Colonic mucosa (tissue), 4 donors: ENCODE results near the gene TSPAN11. TPM values are rescaled to one million over a fixed set of nuclear protein-coding genes. Genes with fewer than 3 reads are reported as not detected.

Source experiments
- DNase-seq: peaks from one replicate; pipeline ENCODE4 v3.0.0-alpha.2; 2020
- H3K27ac ChIP-seq: fragments of 200-600 bp; one replicate; pipeline ENCODE4 v1.8.0; 2021
- H3K27me3 ChIP-seq: fragments of 200-600 bp; one replicate; pipeline ENCODE4 v1.8.0; 2021
- H3K36me3 ChIP-seq: fragments of 200-600 bp; one replicate; pipeline ENCODE4 v1.8.0; 2021
- H3K4me1 ChIP-seq: fragments of 200-600 bp; one replicate; pipeline ENCODE4 v1.8.0; 2021; ENCODE audit warnings: mild to moderate bottlenecking
- H3K4me3 ChIP-seq: fragments of 200-600 bp; one replicate; pipeline ENCODE4 v1.8.0; 2021
- H3K9ac ChIP-seq, 2 donors: one replicate each; pipeline ENCODE4 v1.7.0; 2013; ENCODE audit warnings: control low read depth in 2 of 2, low read depth in 2 of 2, low read length in 2 of 2
- H3K9me3 ChIP-seq: fragments of 200-600 bp; one replicate; pipeline ENCODE4 v1.8.0; 2021
- intact Hi-C: fragments of 100-400 bp; cut with DNase I; formaldehyde crosslinking; loops from one replicate; pipeline ENCODE4 v1.14.1; 2022
- total RNA-seq, 2 donors: library from RNA; stranded (reverse); fragmentation: NEBNext Ultra II Directional in 1 of 2; extraction: Animal tissue kit (Norgen Biotek cat#: 25700) in 1 of 2; gene quantifications; one replicate each; pipeline ENCODE4 v1.2.1, GENCODE V29; 2021
- TF ChIP-seq, protein P1 (sequence below): fragments of 200-600 bp; IDR thresholded peaks from one replicate; pipeline ENCODE4 v1.8.0; 2022; ENCODE audit warnings: antibody characterized with exemption, mild to moderate bottlenecking
- donor health status: healthy.
- donor health status: DM: no; HTN: no; CAD: no.
- donor health status: DM: no; HTN: no; CAD: no.

Gene TSPAN11
- total RNA-seq, 2 donors from 2014 or later, result 1.3 to 8.2 TPM

DNA sequence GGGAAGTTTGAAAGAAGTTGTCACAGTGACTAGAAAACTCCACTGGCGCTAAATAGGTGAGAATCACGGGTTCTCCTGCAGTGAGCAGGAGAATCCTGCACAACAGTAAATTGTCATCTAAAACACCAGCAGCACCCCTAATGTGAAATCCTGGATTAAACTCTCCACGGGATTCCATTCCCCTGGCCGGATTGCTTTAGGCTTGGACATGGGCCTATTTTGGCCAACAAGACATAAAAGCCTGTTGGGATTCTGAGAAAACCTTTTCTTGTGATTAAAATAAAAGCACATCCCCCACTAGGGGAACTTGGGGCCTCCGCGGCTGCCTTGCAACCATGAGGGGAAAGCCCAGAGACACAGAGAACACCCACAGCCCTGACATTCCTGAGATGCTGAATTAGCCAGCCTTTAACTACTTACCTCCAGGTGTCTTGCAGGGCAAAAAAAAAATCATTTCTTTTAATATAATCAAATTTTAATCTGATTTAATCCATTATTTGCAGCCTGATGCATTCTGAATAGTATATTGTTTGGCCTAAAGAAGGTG is 21.0 kb upstream of the TSPAN11 start:
- no peaks in the 10 kb centered on the region for H3K27me3 ChIP-seq
- no peaks in the 10 kb centered on the region for H3K9me3 ChIP-seq
- H3K4me1 ChIP-seq, result no peaks in the 10 kb centered on the region
- H3K27ac ChIP-seq, result no peak overlapping the region
- TF ChIP-seq, protein P1, sequence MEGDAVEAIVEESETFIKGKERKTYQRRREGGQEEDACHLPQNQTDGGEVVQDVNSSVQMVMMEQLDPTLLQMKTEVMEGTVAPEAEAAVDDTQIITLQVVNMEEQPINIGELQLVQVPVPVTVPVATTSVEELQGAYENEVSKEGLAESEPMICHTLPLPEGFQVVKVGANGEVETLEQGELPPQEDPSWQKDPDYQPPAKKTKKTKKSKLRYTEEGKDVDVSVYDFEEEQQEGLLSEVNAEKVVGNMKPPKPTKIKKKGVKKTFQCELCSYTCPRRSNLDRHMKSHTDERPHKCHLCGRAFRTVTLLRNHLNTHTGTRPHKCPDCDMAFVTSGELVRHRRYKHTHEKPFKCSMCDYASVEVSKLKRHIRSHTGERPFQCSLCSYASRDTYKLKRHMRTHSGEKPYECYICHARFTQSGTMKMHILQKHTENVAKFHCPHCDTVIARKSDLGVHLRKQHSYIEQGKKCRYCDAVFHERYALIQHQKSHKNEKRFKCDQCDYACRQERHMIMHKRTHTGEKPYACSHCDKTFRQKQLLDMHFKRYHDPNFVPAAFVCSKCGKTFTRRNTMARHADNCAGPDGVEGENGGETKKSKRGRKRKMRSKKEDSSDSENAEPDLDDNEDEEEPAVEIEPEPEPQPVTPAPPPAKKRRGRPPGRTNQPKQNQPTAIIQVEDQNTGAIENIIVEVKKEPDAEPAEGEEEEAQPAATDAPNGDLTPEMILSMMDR, result no peak
- no peak overlapping the region for H3K4me3 ChIP-seq
- no peaks in the 10 kb centered on the region for H3K36me3 ChIP-seq
- DNase-seq, result no peak
- no peak overlapping the region for H3K9ac ChIP-seq
- intact Hi-C loops, result no loop called here

DNA sequence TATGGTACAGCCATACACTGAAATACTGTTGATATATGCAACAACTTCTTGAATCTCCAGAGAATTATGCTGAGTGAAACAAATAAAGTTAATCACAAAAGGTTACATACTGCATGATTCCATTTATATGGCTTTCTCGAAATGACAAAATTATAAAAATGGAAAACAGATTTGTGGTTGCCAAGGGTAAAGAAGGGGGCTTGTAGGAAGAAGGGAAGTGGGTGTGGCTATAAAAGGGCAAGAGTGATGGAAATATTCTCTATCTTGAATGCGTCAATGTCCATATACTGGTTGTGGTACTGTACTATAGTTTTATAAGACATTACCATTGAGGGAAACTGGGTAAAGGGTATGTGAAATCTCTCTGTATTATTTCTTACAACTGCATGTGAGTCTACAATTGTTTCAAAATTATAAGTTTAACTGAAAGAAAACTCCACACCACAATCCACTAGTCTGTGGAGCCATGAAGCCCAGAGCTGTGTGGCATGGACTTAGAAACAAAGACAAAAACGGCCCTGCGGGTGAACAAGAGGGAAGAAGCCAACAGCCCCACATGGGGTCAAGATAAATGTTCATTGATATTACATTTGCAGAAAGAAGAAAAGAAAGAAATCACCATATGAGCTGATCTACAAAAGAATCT is 18.3 kb upstream of the TSPAN11 start:
- Histone ChIP-seq H3K9ac (no peak overlapping the region), H3K27ac (no peak overlapping the region), H3K4me3 (no peak overlapping the region), H3K4me1 (no peaks in the 10 kb centered on the region), H3K27me3 (no peaks in the 10 kb centered on the region), H3K9me3 (no peaks in the 10 kb centered on the region), H3K36me3 (no peaks in the 10 kb centered on the region)
- intact Hi-C loops, result no loop called here
- DNase-seq, result no peak
- TF ChIP-seq, protein P1, result no peak

DNA sequence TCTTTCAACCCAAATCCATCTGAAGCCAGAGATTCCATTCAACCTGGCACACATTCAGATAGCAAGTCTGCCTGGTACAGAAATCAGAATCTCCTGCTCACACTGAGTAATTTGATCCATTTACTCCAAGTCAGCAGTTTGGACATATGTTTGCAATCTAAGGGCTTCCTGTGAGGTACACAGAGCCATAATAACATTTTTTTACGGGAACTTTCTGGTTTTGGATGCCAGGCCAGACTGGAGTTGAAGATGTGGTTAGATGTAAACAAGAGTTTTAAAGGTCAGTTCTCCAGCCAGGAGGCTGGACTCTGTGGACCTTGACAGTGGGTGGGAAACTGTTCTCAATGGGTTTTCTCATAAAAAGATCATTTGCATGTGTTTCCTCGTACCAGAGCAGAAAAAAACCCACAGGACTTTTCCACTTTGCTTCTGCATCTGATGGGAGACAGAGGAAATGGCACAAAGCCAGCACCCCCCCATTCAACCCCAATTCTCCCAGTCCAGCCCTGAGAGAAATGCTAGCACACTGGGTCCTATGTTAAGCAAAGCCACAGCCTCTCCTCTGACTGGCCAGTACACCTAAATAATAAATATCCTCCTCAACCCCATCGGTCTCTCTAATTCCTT is 17.7 kb upstream of the TSPAN11 start:
- no peak overlapping the region for H3K27ac ChIP-seq
- intact Hi-C loops, result no loop called here
- DNase-seq, result no peak
- no peak overlapping the region for H3K9ac ChIP-seq
- no peaks in the 10 kb centered on the region for H3K36me3 ChIP-seq
- no peak overlapping the region for H3K4me3 ChIP-seq
- no peaks in the 10 kb centered on the region for H3K27me3 ChIP-seq
- H3K4me1 ChIP-seq, result no peaks in the 10 kb centered on the region
- TF ChIP-seq, protein P1, result no peak
- H3K9me3 ChIP-seq, result no peaks in the 10 kb centered on the region

DNA sequence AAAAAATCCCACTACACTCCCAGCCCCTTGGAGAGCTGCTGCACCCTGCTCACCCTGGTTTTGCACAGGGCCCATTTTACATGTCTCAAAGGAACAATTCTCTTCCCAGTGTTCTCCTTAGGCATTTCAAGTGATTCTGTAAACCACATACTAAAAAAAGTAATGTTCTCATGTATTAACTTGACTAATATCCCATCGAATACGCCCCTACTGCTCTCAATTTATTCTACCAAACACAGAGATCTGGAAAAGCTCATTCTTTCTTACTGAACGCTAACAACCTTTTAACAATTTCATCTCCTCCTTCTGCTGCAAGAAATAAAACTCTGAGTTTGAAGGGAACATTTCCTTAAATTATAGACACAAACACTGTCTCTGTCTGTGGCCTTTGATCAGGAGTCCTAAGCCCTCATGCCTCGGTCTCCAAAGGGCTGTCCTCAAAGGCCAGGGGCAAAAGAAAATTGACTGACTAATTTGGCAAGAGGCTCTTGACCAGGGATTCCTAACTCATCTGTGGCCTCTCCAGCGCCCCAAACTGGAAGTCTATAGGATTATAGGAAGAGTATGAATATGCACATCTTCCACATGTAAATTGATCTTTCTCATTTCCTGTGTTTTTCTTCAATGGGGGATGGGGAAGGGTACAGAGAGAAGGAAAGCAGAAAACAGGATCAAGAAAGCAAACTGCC is 17.1 kb upstream of the TSPAN11 start:
- no peak overlapping the region for H3K27ac ChIP-seq
- DNase-seq, result no peak
- H3K4me1 ChIP-seq, result no peaks in the 10 kb centered on the region
- H3K36me3 ChIP-seq, result no peaks in the 10 kb centered on the region
- intact Hi-C loops, result no loop called here
- H3K9ac ChIP-seq, result no peak overlapping the region
- H3K4me3 ChIP-seq, result no peak overlapping the region
- no peaks in the 10 kb centered on the region for H3K9me3 ChIP-seq
- TF ChIP-seq, protein P1, result no peak
- H3K27me3 ChIP-seq, result no peaks in the 10 kb centered on the region

DNA sequence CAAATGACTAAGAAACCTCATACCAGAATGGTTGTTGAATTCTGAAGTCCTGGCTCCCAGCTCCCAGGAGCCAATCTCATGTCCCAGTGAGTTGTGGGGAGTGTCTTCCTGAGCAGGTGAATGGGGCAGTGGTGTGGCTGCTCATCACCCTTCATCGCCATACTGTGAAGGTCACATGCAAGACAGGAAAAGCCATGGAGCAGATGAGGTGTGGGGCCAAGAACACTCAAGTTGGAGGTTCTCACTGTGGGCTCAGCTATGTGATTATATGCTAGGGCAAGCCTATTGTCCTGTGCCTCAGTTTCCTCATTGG is 16.6 kb upstream of the TSPAN11 start:
- no peak overlapping the region for H3K27ac ChIP-seq

More for the DNA sequence above, 16.6 kb upstream of the TSPAN11 start:
- no peaks in the 10 kb centered on the region for H3K27me3 ChIP-seq
- intact Hi-C loops, result no loop called here
- H3K4me3 ChIP-seq, result no peak overlapping the region
- H3K9ac ChIP-seq, result no peak overlapping the region
- H3K36me3 ChIP-seq, result no peaks in the 10 kb centered on the region
- TF ChIP-seq, protein P1, result no peak
- no peaks in the 10 kb centered on the region for H3K9me3 ChIP-seq
- H3K4me1 ChIP-seq, result no peaks in the 10 kb centered on the region
- DNase-seq, result no peak
